SH-SY5Y (cell line): ENCODE measurements around the gene SH2D5.

Experiments used
- GATA2 ChIP-seq: IDR thresholded peaks from 2 replicates; pipeline ENCODE4 v1.6.1; 2011; ENCODE audit warnings: mild to moderate bottlenecking, low read depth, low read length
- GATA3 ChIP-seq: IDR thresholded peaks from 2 replicates; pipeline ENCODE4 v1.6.1; 2011; ENCODE audit warnings: low read depth, mild to moderate bottlenecking, low read length, moderate library complexity

SH2D5 gene

DNA sequence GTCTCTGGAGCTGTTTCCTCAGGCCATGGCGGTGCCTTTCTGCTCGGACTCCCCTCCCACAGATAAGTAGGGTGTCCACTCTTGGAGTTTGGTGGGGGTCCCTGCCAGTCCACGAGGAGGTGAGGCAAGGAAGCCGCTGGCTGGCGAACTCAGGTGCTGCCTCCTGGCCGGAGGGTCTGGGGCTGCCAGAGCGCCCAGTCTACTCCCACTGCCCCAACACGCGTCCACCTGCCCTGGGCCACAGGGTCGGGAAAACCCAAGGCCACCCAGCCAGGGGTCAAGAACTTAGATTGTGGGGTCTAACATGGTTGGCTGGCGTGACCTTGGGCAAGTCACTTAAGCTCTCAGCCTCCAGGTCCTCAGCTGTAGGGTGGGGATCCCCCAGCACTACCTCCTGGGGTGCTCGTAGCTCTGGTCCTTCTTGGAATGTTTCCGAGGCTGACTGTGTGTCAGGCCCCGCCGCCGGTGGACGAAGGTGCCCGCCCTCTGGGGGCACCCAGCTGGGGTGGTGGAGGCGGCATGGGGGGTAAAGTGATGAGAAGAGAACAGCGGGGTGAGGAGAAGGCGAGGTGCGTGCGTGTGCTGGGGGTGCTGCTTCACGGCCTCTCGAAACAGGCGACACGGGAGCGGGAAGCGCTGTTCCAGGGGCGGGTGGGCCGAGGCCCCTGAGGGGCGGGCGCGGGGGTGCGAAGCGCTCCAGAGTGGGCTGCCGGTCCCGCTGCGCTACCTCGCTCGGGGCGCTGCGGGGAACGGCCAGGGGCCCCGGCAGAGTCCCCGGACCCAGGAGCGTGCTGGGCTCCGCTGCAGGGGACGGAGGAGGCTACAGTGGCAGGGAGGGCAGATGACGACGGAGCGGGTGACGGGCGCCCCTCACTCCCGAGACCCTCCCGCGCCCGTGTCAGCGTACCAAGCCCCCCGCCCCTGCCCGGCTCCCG, 1.2 kb downstream of the SH2D5 start:
- TF ChIP-seq GATA3, result no peak
- TF ChIP-seq GATA2, result no peak

DNA sequence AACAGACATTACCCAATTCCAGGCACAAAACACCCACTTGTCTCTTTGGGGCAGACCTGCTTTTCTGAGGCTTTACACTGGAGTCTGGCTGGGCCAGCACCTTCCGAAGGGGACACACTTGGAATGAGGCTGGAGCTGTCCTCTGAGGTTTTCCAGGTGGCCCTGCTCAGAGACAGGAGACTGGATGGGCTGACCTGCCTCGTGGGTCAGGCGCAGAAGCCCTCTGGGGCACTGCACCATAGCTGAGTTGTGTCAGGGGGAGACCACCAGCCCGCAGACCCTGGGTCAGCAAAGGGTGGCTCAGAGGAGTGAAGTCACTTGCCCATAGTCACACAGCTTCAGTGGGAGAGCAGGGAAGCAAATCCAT, 1.8 kb downstream of the SH2D5 start:
- TF ChIP-seq GATA3 (no peak), GATA2 (no peak)

GRCh38 chr1:20729990-20730689, 2.4 kb downstream of the SH2D5 start:
- TF ChIP-seq GATA3 (no peak), GATA2 (no peak)

DNA sequence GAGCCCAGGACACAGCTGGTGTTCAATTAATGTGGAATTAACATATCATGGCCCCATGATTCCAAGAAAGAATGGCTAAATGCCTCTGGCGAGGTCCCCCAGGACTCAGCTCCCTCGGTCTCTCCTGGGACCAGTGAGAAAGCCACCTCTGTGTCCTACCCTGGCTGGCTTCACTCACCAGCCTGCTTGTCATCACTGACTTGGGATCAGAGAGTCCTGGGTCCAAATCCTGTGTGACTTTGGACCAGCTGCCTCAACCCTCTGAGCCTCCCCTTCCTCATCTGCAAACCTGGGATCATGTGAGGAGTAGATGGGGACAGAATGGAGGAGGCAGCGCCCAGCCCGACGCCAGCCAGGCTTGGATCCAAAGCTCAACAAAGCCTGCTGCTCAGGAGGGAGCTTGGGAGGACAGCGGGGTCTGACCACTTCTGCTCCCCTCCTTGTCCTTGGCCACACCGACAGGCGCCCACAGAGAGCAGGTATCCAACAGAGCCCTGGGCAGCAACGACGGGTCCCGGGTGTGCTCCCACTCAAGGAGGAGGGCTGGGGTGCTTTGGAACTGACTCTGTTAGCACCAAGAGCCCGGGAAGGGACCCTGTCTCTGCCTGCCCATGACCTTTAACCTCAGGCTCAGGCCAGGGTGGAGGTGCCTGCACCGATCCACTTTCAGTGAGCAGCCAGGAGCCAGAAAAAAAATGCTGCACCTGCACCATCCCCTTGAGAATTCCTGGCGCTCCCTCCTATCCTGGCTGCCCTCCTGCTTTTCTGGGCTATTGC, 3.2 kb downstream of the SH2D5 start:
- TF ChIP-seq GATA2 (no peak), GATA3 (no peak)

DNA sequence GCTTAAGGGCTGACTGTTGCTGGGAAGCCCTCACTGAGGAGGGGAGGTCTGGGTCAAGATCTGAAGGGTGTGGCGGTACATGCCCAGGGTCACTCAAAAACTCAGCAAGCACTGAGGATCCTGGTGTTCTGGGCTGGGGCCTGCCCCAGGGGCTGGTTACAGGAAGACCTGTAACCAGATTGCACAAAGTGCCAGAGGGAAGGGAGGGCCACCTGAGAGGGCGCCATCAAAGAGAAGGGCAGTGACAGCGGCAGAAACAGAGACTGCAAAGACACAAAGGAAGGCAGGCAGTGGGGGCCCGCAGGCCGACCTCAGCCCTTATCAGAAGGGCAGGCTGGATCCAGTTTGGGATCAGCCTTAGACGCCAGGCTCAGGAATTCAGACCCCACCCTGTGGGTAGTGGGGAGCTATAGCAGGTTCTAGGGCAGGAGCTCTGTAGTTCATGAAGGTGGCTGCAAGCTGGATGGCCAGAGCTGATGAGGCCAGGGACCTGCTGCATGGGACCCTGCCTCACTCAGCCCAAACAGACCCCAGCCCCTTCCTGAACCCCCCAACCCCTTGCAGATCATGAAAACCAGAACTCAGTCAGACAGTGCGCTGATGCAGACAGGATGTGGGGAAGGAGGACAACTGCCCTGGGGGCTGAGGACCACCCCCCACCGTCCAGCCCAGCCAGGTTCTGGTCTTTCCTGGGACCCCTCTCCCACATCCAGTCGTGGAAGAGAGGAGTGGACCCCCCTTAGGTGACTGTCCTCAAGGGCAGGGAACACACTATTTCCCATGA, 3.9 kb downstream of the SH2D5 start:
- no peak for TF ChIP-seq GATA3
- TF ChIP-seq GATA2, result no peak

DNA sequence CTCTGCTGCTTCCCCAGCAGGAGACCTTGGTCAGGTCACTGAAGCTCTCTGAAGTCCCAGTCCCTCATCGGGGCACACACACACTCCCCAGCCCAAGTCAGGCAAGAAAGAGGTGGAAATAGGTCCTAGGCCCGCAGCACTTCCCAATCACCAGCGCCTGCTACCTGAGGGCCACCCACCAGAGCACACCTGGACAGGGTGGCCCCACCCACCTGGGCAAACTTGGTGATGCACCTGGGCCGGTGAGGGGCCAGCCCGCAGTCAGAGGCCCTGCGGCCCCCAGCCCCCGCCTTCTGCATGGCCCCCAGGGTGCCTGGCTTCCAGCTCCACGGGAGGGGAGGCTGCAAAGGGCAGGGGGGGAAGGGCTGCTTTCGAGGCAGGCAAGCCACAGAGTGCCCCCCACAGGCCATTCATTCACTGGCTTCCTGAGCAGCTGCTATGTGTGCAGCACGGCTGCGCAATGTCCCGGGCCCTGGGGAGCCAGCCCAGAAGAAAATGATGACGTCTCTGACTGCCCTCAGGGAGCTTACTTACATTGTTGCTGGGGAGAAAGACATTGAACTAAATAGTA, 4.7 kb downstream of the SH2D5 start:
- TF ChIP-seq GATA3 (no peak), GATA2 (no peak)

GRCh38 chr1:20726932-20727745, 5.4 kb downstream of the SH2D5 start:
- TF ChIP-seq GATA2 (no peak), GATA3 (no peak)

DNA sequence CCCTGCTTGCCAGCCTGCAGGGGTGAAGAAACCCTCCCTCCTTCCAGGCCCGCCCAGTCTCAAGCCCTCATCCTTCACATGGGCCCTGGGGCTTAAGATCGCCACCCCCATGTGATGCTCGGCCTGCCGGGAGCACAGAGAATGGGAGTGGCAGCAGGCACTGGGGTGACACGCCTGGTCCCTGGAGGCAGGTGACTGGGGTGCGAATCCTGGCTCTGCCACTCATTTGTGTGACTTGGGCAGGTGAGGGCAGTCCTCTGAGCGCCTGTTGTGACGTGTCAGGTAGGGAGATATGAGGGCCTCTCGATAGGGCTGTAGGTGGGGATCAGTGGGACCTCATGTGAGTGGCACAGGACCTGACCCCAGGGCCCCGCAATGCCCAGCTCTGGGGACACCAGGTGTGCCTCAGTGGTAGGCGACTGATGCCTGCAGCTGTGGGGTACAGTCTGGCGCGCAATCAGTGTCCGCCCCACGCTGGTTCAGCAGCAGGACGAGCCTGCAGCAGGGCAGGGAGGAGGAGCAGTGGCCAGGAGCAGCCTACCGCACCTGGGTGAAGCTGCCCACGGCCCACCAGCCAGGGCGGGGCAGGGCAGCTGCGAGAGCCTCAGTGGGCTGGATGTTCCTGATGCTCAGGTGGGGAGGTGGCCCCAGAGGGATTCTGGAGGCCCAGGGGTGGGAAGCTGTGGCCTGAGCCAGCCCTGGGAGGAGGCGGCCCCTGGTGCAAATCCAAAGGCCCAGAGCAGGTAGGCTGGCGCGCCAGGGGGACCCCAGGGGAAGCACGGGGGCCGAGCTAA, 6.2 kb downstream of the SH2D5 start:
- no peak for TF ChIP-seq GATA3
- TF ChIP-seq GATA2, result no peak

DNA sequence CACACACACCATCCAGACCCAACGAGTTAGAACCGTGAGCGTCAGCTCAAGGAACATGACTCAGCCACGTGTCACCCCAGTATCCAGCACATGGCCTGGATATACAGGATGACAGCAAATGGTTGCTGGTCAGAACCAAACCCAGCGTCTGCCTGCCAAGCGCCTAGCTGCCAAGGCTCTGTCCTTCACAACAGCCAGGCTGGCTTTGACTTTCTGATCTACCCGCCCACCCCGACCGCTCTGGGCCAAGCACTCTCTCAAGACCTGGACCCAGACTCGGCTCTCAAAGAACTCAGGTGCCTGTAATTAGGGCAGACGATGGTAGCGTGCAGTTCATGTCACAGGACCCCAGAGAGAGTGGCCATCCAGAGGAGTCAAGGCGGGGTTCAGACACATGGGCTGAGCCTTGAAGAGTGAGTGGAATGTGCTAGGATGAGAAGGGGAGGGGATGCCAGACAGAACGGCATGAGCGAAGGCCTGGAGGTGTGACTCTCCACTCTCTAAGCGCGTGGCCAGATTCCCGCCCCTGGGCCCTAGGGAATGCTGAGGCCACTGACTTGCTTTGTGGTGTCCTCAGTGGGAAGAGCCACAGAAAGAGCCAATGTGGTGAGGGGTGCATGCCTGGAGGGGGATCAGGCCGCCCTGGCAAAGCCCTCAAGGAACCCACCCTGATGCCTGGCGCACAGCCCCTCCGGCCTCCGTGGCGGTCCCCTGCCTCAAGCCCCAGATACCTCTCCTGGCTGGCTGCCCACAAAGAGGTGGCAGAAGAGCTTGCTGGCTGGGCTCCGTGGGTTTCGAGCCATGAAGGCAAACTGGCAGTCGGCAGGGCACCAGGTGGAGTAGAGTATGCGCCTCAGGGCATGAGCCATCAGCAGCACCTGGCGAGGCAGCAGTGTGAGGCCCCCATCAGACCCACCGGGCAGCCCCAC, 7.0 kb downstream of the SH2D5 start:
- TF ChIP-seq GATA3, result no peak
- no peak for TF ChIP-seq GATA2

GRCh38 chr1:20724364-20725188, 7.9 kb downstream of the SH2D5 start:
- TF ChIP-seq GATA3 (no peak), GATA2 (no peak)
